MM.1S (cell line): ENCODE results near the gene HEATR3.

ENCODE experiments used
- DNase-seq: peaks from one replicate; pipeline ENCODE4 v3.0.0-alpha.2; 2015
- H2AFZ ChIP-seq: fragments of 300-600 bp; sonication (generic); 2 replicates; pipeline ENCODE4 v1.6.0; 2016; ENCODE audit warnings: antibody characterized with exemption, low read length
- H3F3A ChIP-seq: fragments of 300-600 bp; sonication (generic); 2 replicates; pipeline ENCODE4 v1.6.1; 2016; ENCODE audit warnings: mild to moderate bottlenecking, antibody characterized with exemption, low read length, moderate library complexity, mixed read lengths; ENCODE audit not compliant: insufficient read depth
- H3K27ac ChIP-seq: fragments of 300-600 bp; sonication (generic); 2 replicates; pipeline ENCODE4 v1.5.1; 2016; ENCODE audit warnings: mild to moderate bottlenecking, low read length
- H3K27me3 ChIP-seq: fragments of 300-600 bp; sonication (generic); replicated peaks from 2 replicates; pipeline ENCODE4 v1.6.0; 2016; ENCODE audit warnings: low read length; ENCODE audit not compliant: insufficient read depth
- H3K36me3 ChIP-seq: fragments of 300-600 bp; sonication (generic); replicated peaks from 2 replicates; pipeline ENCODE4 v1.6.1; 2016; ENCODE audit warnings: mild to moderate bottlenecking, low read length, mixed read lengths; ENCODE audit not compliant: insufficient read depth
- H3K4me1 ChIP-seq: fragments of 300-600 bp; sonication (generic); 2 replicates; pipeline ENCODE4 v1.6.1; 2016; ENCODE audit warnings: low read length, mixed read lengths
- H3K4me2 ChIP-seq: fragments of 300-600 bp; sonication (generic); 2 replicates; pipeline ENCODE4 v1.6.0; 2016; ENCODE audit warnings: low read depth, low read length
- H3K4me3 ChIP-seq: fragments of 300-600 bp; sonication (generic); 2 replicates; pipeline ENCODE4 v1.5.1; 2016; ENCODE audit warnings: low read length, mixed read lengths
- H3K79me2 ChIP-seq: fragments of 300-600 bp; sonication (generic); 2 replicates; pipeline ENCODE4 v1.6.1; 2016; ENCODE audit warnings: mixed run types, low read length, mixed read lengths
- H3K9ac ChIP-seq: fragments of 300-600 bp; sonication (generic); 2 replicates; pipeline ENCODE4 v1.6.1; 2016; ENCODE audit warnings: low read length, mixed read lengths
- H3K9me2 ChIP-seq: fragments of 300-600 bp; sonication (generic); replicated peaks from 2 replicates; pipeline ENCODE4 v1.6.1; 2016; ENCODE audit warnings: mild to moderate bottlenecking, low read length, mixed read lengths; ENCODE audit not compliant: insufficient read depth
- H3K9me3 ChIP-seq: fragments of 300-600 bp; sonication (generic); replicated peaks from 2 replicates; pipeline ENCODE4 v1.6.1; 2016; ENCODE audit warnings: mild to moderate bottlenecking, low read length, mixed read lengths; ENCODE audit not compliant: insufficient read depth
- H4K20me1 ChIP-seq: fragments of 300-600 bp; sonication (generic); 2 replicates; pipeline ENCODE4 v1.6.1; 2016; ENCODE audit warnings: mild to moderate bottlenecking, low read length, moderate library complexity, mixed read lengths; ENCODE audit not compliant: insufficient read depth
- CTCF ChIP-seq: fragments of 300-600 bp; sonication (generic); IDR thresholded peaks from 2 replicates; pipeline ENCODE4 v1.5.1; 2016; ENCODE audit warnings: antibody characterized with exemption, low read length, mixed read lengths
- EZH2 ChIP-seq: fragments of 300-600 bp; sonication (generic); optimal IDR thresholded peaks from 2 replicates; pipeline ENCODE3; 2017; ENCODE audit warnings: low read depth, mild to moderate bottlenecking, antibody characterized with exemption, low read length, mixed read lengths
- EZH2phosphoT487 ChIP-seq: fragments of 300-600 bp; sonication (generic); IDR thresholded peaks from 2 replicates; pipeline ENCODE4 v1.6.1; 2018; ENCODE audit warnings: antibody characterized with exemption, low read length

Gene HEATR3

GRCh38 chr16:50086176-50086575 lies 20.4 kb downstream of the HEATR3 start:
- H3F3A ChIP-seq: no peaks in the 10 kb centered on the region
- no peak for DNase-seq
- no peak overlapping the region for H3K4me3 ChIP-seq
- no peak overlapping the region for H2AFZ ChIP-seq
- no peak overlapping the region for H3K9ac ChIP-seq
- H3K4me2 ChIP-seq: no peak overlapping the region
- H3K4me1 ChIP-seq: no peaks in the 10 kb centered on the region
- TF ChIP-seq EZH2: no peak
- TF ChIP-seq EZH2phosphoT487: no peak
- TF ChIP-seq CTCF: no peak
- H3K27ac ChIP-seq: no peak overlapping the region
- H3K36me3 ChIP-seq: peaks cover 9% of the 10 kb centered on the region
- no peaks in the 10 kb centered on the region for H3K9me3 ChIP-seq
- H3K27me3 ChIP-seq: no peaks in the 10 kb centered on the region
- H4K20me1 ChIP-seq: no peaks in the 10 kb centered on the region
- no peaks in the 10 kb centered on the region for H3K79me2 ChIP-seq
- no peaks in the 10 kb centered on the region for H3K9me2 ChIP-seq

GRCh38 chr16:50088302-50088701 lies 22.5 kb downstream of the HEATR3 start:
- H4K20me1 ChIP-seq: no peaks in the 10 kb centered on the region
- peaks cover 9% of the 10 kb centered on the region for H3K36me3 ChIP-seq
- no peaks in the 10 kb centered on the region for H3K4me1 ChIP-seq
- DNase-seq: no peak
- no peak overlapping the region for H3K27ac ChIP-seq
- no peaks in the 10 kb centered on the region for H3K9me3 ChIP-seq
- no peaks in the 10 kb centered on the region for H3K27me3 ChIP-seq
- no peak overlapping the region for H3K4me2 ChIP-seq
- no peak overlapping the region for H2AFZ ChIP-seq
- H3K9me2 ChIP-seq: no peaks in the 10 kb centered on the region
- no peaks in the 10 kb centered on the region for H3K79me2 ChIP-seq
- H3K4me3 ChIP-seq: no peak overlapping the region
- no peaks in the 10 kb centered on the region for H3F3A ChIP-seq
- TF ChIP-seq EZH2 (no peak), CTCF (no peak), EZH2phosphoT487 (no peak)
- no peak overlapping the region for H3K9ac ChIP-seq

GRCh38 chr16:50092891-50093290 lies 27.1 kb downstream of the HEATR3 start:
- Histone ChIP-seq H3K36me3 (no peaks in the 10 kb centered on the region; the same call in 1 of the 2 replicates), H3K4me2 (no peak overlapping the region), H2AFZ (no peak overlapping the region), H3K9me2 (no peaks in the 10 kb centered on the region), H4K20me1 (no peaks in the 10 kb centered on the region), H3K4me1 (no peaks in the 10 kb centered on the region), H3K27ac (no peak overlapping the region), H3F3A (no peaks in the 10 kb centered on the region), H3K9ac (no peak overlapping the region), H3K27me3 (no peaks in the 10 kb centered on the region), H3K79me2 (no peaks in the 10 kb centered on the region), H3K4me3 (no peak overlapping the region), H3K9me3 (no peaks in the 10 kb centered on the region)
- DNase-seq: no peak
- no peak for TF ChIP-seq EZH2phosphoT487
- no peak for TF ChIP-seq CTCF
- TF ChIP-seq EZH2: no peak
